DND-41 (cell line): ENCODE measurements around the gene PDE4D.

Experiments
- CTCF ChIP-seq: IDR thresholded peaks from 2 replicates; pipeline ENCODE4 v1.5.1; 2012; ENCODE audit warnings: borderline replicate concordance, low read length, moderate library complexity, mild to moderate bottlenecking; ENCODE audit not compliant: poor library complexity, severe bottlenecking; ENCODE audit errors: extremely low read depth
- EZH2 ChIP-seq: IDR thresholded peaks from 3 replicates; pipeline ENCODE4 v1.6.1; 2012; ENCODE audit warnings: borderline replicate concordance, low read depth, mild to moderate bottlenecking, moderate library complexity, low read length, inconsistent platforms; ENCODE audit not compliant: severe bottlenecking

DNA sequence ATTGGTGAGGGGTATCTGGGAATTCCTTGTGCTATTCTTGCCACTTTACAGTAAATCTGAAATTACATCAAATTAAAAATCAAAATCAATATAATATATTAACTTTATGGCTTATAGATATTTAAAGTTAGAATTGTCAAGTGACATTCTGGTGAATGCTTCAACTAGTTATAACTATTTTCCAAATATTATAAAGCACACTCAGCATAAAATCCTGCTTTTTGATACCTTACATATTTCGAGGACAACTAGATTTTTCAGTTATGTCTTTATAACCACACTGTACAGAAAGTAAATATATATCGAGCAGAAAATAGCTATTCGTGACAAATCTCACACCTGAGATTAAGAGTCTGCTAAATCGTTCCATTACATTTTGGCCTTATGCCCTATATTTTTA lies 210.2 kb downstream of the PDE4D start:
- TF ChIP-seq CTCF, result no peak
- no peak for TF ChIP-seq EZH2
